Heart left ventricle (tissue), 13 donors: ENCODE data around the gene PMF1.

Experiments
- CTCF ChIP-seq, 12 donors: fragments of 200-600 bp; sonication (generic) in 4 of 12; IDR thresholded peaks; one replicate each; pipeline versions ENCODE4 v1.5.0 to v1.8.0; 2018 to 2022; ENCODE audit warnings: antibody characterized with exemption in 12 of 12, mild to moderate bottlenecking in 5 of 12
- POLR2A ChIP-seq, 2 donors: fragments of 450-650 bp; IDR thresholded peaks; one replicate each; pipeline ENCODE4 v1.6.1; 2017; ENCODE audit warnings: antibody characterized with exemption in 2 of 2, mild to moderate bottlenecking in 2 of 2, moderate library complexity in 2 of 2
- donor health status: ischemic (EF 13 %, LVEDD 7.1; RV severe dilation, severe dysfunction).
- donor health status: DM: no; HTN: yes; CAD: no.
- donor health status: DM: no; HTN: no; CAD: no.
- donor health status: ischemic (EF 25% LVEDD 6.9; RV normal size, moderate dysfunction).
- donor health status: ischemic (EF 25% LVEDD 5.7; RV mildly dilated, moderate dysfunction).
- donor health status: ischemic (EF 35%, LVEDD 5.7; RV mildly dilated, moderate dysfunction).
- donor health status: nonischemic (EF 11% LVEDD 7.7; RV severe dilation, severe dysfunction).
- donor health status: DM: yes; HTN: yes; CAD: no.
- donor health status: PGD.
- donor health status: ischemic (EF 29% LVEDD 5.4; RV normal size, mild dysfunction).
- donor health status: nonischemic (EF 23%, LVEDD 6.1; RV moderate dilation, normal function).

DNA sequence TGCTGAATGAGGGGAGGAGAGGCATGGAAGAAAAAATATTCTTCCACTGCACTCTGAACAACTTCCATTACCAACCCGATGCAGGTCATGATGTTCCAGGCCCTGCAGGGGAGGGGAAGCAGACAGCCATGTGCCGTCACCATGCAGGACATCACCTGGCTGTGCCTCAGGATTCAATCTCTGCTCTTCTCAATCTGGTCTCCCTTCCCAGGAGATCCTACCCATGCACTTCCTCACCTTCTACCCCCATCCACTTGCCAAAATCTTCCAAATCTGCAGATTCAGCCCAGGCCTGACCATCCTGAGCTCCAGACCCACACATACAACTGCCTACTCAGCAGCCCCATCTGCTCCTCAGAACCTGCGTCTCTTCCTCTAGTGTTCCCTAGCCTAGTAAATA lies 40.8 kb downstream of the PMF1 start:
- TF ChIP-seq CTCF (IDR thresholded peaks at IDR 0.05) (no peak), POLR2A (IDR thresholded peaks at IDR 0.05) (no peak)
